HG02852 (cell line): ENCODE measurements around the gene KCNG2.

Source experiments
- ATAC-seq: cut with Tn5 transposase; IDR thresholded peaks from one replicate; pipeline ENCODE4 v1.9.1; 2021; ENCODE audit warnings: mild to moderate bottlenecking, moderate library complexity; ENCODE audit not compliant: unreplicated experiment

KCNG2 gene

DNA sequence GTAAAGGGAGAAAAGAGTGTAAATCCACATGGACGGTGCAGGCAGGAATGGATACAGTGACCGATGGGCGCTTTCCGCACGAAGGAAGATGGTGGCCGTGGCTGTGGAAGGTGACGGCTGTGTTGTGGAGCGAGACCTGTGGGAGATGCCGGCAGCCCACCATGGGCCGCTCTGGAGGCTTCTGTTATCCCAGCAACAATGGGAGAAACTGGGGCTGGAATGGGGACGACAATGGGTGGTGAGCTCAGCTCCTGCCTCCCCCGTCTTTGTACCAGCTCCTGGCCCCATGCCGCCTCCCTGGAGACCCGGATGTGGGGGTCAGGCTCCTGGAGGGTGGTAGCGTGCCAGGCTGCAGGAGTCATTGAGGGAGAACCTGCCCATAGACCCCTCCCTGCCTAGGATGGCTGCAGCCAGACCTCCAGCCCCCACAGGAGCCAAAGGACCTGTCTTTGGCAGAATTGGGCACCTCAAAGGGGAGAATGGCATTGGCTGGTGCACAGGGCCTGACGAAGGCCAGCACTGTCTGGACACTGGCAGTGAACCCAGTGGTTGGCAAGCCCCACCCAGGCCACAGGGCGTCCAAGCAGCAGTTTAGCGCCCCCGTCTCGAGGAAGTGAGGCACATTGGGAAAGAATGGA is 81.1 kb downstream of the KCNG2 start:
- ATAC-seq = no peak

DNA sequence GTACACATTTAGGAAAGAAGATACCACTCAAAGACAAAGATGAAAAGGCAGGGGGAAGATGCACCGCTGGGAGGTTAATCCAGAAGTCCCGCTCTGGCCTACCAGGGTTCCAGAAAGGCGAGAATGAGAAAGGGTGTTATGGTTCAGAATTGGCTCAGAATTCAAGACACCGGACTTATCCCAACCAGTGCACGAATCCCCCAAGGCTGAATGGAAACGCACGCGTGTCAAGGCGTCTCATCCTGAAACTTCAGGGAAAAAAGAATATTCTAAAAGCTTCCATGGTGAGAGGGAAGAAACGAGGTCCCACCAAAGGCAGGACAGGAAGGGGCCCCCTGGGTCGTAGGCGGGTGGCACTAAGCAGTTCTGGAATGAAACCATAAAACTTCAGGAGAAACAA is 81.8 kb downstream of the KCNG2 start:
- ATAC-seq = no peak

DNA sequence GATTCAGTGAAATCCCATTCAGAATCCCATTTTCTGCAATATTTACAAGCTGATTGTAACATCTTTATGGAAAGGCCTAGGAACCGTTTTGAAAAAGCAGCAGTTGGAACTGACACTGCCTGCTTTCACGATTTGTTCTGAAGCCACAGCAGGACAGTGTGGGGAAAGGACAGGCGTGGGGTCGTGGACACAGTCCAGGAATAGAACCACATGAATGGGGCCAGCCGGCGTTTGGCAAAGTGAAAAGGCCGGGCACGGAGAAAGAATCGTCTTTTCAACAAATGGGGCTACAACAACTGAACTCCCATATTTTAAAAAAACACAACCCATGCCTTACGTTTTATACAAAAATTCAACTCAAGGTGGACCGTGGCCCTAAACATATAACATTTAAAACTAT is 84.0 kb downstream of the KCNG2 start:
- no peak for ATAC-seq

DNA sequence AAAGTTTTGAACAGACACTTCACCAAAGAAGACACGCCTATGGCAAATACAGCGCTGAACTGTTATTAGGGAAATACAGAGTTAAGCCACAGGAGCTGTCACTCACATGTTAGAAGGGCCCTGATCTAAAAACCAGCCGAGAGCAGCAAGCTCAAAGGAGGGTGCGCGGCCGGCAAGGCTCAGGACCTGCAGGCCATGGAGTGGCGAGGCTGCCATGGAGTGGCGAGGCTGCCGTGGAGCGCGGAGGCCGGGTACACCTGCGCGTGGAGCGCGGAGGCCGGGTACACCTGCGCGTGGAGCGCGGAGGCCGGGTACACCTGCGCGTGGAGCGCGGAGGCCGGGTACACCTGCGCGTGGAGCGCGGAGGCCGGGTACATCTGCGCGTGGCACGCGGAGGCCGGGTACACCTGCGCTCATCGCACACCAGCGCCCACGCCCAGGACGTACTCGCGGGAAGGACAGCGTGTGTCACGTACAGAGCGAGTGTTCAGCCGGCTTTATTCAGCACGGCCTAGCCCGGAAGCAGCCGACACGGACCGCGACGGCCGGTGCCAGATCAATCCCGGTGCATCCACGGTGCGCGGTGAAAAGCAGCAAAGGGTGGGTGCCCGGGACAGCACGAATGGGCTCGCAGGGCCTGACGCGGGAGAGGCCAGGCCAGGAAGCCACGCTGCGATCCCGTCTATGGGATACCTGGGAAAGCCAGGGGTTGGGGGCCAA is 84.9 kb downstream of the KCNG2 start:
- no peak for ATAC-seq

DNA sequence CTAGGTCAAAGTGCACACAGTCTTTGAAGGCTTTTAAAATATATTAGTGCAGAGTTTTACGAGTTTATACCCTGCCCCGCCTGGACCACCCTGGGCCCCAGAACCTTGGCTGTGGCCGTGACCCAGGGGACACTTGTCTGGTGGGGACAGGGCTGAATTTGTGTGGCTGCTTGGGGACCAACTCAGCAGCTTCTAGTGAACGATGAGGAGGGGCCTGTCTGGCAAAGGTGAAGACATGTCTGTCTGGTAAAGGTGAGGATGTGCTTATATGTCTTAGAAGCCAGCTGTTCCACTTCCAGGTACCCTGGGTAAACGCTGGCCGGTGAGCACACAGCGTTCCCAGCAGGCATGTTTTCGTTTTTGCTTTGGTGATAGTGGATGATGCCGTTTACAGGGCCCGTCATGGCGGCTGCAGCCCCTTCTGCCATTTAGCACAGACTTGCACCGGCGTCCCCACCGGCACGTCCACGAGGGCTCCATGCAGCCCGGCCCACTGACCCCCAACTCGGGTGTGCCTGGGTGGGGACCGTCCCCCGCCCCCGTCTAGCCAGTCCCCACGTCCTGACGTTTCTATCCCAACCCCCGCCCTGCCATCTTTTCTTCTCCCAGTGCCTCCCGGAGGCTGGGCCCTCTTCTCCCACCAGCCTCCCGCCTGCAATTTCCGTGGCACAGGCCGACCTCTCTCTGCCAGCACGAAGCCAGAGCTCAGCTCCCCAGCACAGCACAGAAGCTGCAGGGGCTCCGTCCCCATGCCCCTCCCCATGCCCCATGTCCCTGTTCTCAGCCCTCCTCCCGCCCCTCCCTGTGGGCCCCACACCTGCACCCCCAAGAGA is 85.9 kb downstream of the KCNG2 start:
- ATAC-seq = no peak

DNA sequence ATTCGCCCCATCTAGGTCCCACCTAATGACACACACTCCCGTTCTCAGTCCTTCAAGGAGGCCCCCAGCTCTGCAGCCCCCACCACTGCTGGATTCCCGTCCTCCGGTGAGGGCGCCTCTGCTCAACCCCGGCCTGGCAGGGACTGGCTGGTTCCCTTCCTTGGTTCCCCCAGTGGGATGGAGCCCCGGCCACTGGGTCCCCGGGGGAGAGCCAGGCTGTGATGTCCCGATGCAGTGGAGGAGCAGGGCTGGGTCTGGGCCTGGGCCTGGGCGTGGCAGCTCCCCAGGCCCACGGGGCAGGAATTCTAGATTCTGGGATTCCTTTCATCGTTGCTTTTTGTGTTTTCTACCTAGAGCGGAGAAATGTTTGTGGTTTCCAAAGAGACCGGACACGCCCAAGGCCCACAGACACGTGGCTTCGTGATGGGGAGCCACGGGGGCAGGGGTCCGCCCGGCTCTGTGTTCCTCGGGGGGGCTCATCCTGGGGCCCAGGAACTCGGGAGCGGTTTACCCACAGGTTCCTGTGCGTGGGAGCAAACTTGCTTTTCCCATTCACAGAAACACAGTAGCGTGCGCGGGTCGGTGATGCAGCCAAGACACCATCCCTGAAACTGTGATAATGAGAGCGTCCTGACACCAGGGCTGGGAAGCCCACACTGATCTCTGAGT is 86.7 kb downstream of the KCNG2 start:
- no peak for ATAC-seq

DNA sequence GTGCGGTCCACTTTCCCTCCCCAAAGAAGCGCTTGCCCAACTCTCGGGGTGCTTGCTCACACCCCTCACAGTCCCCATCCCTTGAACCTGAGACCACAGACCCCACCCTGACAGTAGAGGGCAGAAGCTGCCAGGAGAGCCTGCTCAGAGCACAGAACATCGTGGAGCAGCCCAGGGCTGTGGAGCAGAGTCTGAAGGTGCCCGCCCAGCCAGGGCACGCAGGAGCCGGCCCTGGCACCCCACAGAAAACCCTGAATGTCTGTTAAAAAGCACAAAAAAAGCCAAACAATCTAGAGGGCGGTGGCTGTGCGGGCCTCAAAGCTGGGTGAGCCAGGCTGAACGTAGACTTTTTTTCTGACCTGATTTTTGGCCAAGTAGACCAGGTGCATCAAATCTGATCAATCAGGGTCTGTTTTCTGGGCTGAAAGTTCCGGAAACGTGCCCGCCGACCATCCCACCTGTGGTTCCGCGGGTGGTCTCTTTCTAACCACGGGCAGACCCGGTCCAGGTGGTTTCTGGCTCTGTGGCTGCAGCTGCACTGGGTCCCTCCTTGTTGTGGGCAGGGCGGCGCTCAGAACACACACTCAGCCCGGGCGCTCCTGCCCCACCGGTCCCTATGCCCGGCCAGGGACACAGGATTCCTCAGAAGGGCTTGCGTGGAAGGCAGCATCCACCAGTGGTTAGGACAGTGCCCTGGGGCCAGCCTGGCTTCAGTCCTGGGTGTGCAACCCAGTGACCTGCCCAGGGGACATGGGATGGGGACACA is 87.4 kb downstream of the KCNG2 start:
- no peak for ATAC-seq

DNA sequence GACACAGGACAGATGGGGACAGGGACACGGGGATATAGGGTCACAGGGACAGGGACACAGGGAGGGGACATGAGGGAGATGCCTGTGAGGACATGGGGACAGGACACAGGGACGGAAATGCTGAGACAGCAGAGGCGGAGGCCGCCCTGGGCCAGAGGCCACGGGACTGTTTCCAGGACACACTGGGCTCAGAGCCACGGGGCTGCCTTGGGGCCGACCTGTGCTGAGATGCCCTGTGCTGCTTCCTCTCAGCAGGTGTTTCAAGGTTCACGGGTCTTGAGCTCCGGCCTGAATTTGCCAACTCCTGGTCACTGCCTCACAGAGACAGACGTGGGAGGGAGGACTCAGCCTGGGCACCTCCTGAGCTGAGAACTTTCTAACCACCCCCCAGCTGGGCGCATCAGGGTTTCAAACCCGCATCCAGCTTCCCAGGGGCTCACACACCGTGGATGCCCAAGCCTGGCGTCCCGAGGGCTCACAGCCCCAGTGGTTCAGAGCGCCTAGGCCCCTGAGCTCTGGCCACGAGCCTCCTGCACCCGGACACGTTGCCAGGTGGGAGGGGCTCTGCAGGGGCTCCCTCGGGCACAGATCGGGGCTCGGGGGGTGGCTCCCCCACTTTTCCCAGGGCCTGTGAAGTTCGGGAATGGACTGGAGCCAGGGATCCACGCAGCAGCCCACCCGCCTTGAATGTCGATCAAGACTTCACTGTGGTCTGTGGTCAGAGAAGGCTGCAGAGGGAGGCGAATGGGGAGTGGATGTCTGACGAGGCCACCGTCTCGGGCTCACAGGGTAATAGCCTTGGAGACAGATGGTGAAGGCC is 89.7 kb downstream of the KCNG2 start:
- no peak for ATAC-seq

DNA sequence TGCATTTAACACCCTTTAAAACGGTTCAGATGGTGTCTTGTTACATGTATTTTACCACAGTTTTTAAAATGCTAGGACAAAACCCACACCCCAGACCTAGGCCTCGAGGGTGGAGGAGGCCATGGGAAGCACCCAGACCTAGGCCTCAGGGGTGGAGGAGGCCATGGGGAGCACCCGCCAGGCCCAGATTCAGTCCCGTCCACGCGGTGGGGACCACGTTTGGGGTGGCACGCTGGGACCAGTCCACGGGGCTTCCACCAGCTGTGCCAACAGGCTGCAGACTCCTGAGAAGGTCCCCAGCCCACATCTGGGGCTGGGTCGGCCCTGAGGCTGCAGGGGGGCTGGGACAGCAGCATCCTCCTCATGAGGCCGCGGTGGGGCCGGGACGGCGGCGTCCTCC is 90.3 kb downstream of the KCNG2 start:
- no peak for ATAC-seq

DNA sequence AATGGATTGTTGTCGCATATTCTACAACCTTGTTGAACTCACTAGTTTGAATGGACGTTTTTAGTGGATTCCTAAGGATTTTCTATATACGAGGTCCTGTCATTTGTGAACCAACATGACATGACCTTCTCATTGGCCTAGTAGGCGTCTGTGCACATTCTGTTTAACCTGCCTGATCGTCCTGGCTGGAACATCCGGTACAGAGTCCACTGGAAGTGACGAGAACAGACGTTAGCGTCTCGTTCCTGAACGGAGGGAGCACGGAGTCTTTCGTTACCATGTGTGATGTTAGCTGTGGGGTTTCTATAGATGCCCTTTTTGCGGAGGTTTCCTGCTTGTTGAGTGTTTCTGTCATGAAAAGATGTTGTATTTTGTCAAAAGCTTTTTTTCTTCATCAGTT is 91.8 kb downstream of the KCNG2 start:
- ATAC-seq = no peak

DNA sequence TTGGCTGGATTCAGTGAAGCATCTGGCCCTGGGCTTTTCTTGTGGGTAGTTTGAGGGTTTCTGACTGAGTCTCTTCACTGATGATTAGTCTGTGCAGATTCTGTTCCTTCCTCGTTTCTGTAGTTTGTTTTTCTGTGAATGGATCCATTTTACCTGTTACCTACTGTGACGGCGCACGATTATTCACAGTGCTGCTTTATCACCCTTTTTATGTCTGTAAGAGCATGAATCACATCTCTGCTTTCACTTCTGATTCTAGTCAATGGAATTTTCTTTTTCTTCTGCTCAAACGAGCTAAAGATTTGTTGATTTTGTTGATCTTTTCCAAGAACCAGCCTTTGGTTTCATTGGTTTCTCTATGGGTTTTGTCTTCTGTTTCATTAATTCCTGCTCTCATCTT is 92.9 kb downstream of the KCNG2 start:
- ATAC-seq = no peak

DNA sequence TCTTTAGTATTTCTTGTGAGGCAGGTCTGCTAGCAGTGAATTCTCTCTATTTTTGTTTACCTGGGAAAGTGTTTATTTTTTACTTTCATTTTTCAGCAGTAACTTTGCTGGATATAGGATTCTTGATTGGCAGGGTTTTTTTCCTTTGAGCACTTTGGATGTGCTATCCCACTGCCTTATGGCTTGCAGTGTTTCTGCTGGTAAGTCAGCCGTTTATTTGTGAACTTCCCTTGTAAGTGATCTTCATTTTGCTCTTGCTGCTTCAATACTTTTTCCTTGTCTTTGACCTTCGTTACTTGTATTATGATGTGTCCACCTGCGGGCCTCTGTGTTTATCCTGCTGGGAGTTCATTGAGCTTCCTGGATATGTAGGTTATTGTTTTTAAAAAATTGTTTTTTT is 99.0 kb downstream of the KCNG2 start:
- ATAC-seq = no peak

DNA sequence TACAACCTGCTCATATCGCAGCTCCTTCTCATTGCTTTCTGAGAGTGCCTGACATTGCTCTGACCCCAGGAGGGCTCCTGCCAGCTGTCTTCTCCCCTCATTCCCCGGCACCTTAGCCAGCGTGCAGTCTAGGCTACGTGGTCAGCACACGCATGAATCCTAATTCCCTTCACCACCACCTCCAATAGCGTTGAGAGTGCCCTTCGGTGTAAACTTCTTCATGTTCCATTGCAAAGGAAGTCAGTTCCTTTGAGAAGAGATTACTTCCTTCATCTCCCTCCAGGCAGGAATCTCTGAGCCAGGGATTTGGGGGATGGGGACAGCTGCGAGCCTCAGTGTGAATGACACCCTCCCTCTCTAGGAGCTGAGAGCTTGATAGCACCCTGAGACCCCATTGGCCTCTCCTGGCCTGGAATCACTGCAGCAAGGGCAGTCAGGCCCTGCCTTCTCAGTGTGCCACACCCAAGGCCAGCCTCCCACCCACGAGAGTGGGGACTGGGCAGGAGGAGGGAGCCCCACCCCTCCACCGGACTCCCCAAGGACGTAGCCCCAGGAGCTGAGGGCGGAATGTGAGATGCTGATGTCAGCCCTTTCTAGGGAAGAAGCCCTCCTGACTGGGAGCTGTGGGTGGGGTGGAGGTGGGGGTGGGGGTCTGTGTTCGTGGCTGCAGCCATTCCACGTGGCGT is 100.3 kb downstream of the KCNG2 start:
- no peak for ATAC-seq

DNA sequence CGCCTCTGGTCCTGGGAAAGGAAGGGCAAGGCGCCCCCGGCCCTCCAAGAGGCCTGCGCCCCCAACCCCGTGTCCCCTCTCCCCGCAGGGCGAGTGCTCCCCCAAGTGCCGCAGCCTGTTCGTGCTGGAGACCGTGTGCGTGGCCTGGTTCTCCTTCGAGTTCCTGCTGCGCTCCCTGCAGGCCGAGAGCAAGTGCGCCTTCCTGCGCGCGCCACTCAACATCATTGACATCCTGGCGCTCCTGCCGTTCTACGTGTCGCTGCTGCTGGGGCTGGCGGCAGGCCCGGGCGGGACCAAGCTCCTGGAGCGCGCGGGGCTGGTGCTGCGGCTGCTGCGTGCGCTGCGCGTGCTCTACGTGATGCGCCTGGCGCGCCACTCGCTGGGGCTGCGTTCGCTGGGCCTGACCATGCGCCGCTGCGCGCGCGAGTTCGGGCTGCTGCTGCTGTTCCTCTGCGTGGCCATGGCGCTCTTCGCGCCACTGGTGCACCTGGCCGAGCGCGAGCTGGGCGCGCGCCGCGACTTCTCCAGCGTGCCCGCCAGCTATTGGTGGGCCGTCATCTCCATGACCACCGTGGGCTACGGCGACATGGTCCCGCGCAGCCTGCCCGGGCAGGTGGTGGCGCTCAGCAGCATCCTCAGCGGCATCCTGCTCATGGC is 101.3 kb downstream of the KCNG2 start:
- no peak for ATAC-seq

DNA sequence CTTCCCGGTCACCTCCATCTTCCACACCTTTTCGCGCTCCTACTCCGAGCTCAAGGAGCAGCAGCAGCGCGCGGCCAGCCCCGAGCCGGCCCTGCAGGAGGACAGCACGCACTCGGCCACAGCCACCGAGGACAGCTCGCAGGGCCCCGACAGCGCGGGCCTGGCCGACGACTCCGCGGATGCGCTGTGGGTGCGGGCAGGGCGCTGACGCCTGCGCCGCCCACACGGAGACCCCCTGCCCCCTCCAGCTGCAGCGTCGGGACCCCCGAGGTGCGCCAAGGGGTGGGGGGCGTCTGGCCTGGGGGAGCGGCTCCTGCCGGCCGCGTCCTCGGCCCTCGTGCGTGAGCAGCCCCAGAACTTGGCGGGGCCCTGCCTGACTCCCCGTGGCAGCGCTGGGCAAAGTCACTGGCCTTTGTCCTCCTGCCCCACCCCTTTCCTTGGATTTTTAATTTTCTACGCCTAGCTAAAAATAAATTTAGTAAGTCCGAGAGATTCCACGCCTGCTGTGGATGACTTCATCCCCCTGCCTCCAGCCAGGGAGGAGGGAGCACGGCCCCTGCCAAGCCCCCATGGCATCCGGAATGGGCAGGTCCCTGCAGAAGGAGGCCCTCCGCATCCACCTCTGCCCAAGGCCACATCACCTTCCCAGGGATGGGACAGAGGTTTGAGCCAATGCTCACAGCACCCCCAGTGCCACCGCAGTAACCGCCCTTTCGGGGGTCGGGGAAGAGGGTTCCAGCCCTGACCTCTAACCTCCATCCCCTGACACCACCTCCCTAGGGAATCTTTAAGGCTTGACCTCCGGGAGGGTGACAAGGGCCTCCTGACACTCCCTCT is 102.1 kb downstream of the KCNG2 start:
- ATAC-seq = no peak

DNA sequence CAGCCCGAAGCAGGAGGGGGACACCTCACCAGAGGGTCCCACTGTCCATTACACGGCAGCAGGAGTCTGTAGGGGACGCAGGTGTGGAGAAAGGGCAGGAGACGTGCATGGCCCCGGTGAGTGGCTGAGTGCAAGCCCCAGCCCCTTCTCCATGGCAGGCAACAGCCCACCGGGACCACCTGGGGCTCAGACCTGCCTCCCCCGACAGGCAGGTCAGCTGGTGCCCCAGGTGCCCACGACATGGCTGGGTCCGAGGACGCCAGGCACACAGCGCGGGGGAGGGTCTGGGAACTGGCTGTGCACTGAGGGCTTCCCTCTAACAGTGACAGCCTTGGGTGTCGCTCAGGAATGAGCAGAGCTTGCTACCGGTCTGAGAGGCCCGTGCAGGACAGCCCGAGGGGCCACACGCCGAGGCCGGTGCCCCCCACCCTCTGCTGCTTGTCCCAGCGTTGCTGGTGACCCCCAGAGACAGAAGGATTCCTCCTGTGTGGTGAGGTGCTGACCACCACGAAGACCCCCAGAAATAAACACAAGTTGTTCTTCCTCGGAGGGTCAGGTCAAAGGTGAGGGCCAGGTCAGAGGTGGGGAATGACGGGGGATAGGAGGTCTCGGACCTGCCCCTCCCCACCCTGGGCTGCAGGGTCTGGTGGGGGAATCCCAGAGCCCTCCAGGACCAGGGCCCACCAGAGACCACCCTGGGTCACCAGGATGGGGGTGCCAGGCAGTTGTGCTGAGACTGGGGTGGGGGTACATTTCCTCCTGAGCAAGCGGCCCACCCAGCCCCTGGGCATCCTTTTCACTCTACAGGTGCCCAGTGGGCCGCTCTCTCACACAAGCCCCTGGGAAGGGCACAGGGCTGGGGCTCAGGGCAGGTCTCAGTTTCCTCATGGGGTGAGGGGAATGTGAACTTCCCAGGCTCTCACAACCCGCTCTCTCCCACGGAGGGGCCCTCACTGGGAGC is 103.2 kb downstream of the KCNG2 start:
- no peak for ATAC-seq

DNA sequence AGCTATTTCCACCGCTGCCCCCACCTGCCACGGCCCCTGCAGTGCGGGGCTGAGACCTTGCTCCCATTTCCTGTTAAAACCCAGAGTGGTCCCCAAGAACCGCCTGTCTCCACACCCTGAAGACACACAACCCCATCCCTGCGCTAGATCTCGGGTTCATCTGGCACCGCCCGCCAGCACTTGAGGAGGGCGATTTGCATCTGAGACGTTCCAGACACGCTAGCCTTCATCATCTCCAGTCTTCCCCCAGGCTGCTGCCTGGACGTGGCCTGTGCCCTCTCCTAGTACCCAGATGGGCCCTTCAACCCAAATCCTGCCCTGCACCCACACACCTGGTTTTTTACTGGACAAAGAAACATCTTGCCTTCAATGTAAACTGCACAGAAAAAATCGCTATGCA is 103.9 kb downstream of the KCNG2 start:
- ATAC-seq = no peak
